Mesenchymal stem cell (in vitro differentiated cells and primary cell): ENCODE measurements around the gene RPS4Y2.

Source experiments
- DNase-seq: peaks from one replicate; pipeline ENCODE4 v3.0.0-alpha.2; 2013
- H2AFZ ChIP-seq: one replicate; pipeline ENCODE4 v1.6.1; 2013; ENCODE audit warnings: low read depth, mild to moderate bottlenecking, control low read depth, inconsistent platforms, low read length, moderate library complexity
- H2AK5ac ChIP-seq: 2 replicates; pipeline ENCODE4 v1.6.1; 2013; ENCODE audit warnings: low read length, moderate library complexity, mild to moderate bottlenecking, inconsistent platforms; ENCODE audit not compliant: severe bottlenecking
- H2BK120ac ChIP-seq: one replicate; pipeline ENCODE4 v1.6.1; 2013; ENCODE audit warnings: low read depth, mild to moderate bottlenecking, inconsistent platforms, low read length, moderate library complexity
- H2BK12ac ChIP-seq, 2 experiments: one replicate each; pipeline ENCODE4 v1.6.1; 2013; ENCODE audit warnings: inconsistent platforms in 2 of 2, low read length in 2 of 2, mild to moderate bottlenecking in 2 of 2, moderate library complexity in 2 of 2, control low read depth in 1 of 2
- H2BK15ac ChIP-seq: one replicate; pipeline ENCODE4 v1.6.1; 2013; ENCODE audit warnings: mild to moderate bottlenecking, low read depth, inconsistent platforms; ENCODE audit not compliant: poor library complexity, severe bottlenecking
- H2BK5ac ChIP-seq: 2 replicates; pipeline ENCODE4 v1.6.1; 2013; ENCODE audit warnings: low read depth, mild to moderate bottlenecking, low read length, control low read depth, inconsistent platforms; ENCODE audit not compliant: poor library complexity, severe bottlenecking
- H3K14ac ChIP-seq, 2 experiments: one replicate each; pipeline ENCODE4 v1.6.1; 2013; ENCODE audit warnings: inconsistent platforms in 2 of 2, low read length in 2 of 2, control low read depth in 1 of 2, mild to moderate bottlenecking in 1 of 2, moderate library complexity in 1 of 2
- H3K18ac ChIP-seq, 2 experiments: one replicate each; pipeline ENCODE4 v1.6.1; 2013; ENCODE audit warnings: inconsistent platforms in 2 of 2, low read length in 2 of 2, control low read depth in 1 of 2, low read depth in 1 of 2, mild to moderate bottlenecking in 1 of 2
- H3K23ac ChIP-seq, 2 experiments: one replicate each; pipeline ENCODE4 v1.6.1; 2013; ENCODE audit warnings: inconsistent platforms in 2 of 2, low read length in 2 of 2, mild to moderate bottlenecking in 2 of 2, moderate library complexity in 2 of 2, control low read depth in 1 of 2
- H3K27ac ChIP-seq: 2 replicates; pipeline ENCODE4 v1.5.1; 2013; ENCODE audit warnings: mild to moderate bottlenecking, moderate library complexity, low read length, control low read depth, inconsistent platforms; ENCODE audit not compliant: poor library complexity, severe bottlenecking
- H3K27me3 ChIP-seq, 2 experiments: 2 replicates each; pipeline versions ENCODE4 v1.6.1 to v1.7.0; 2013; ENCODE audit warnings: low read length in 2 of 2, mild to moderate bottlenecking in 2 of 2, moderate library complexity in 2 of 2, control low read depth in 1 of 2, inconsistent platforms in 1 of 2; ENCODE audit not compliant: control insufficient read depth in 1 of 2, insufficient read depth in 1 of 2
- H3K36me3 ChIP-seq, 2 experiments: 2 replicates each; pipeline versions ENCODE4 v1.6.1 to v1.7.0; 2013; ENCODE audit warnings: low read length in 2 of 2, control low read depth in 1 of 2, inconsistent platforms in 1 of 2, low read depth in 1 of 2, mild to moderate bottlenecking in 1 of 2; ENCODE audit not compliant: insufficient read depth in 2 of 2, control insufficient read depth in 1 of 2
- H3K4ac ChIP-seq, 2 experiments: one replicate each; pipeline ENCODE4 v1.6.1; 2013; ENCODE audit warnings: inconsistent platforms in 2 of 2, low read length in 2 of 2, mild to moderate bottlenecking in 2 of 2, moderate library complexity in 2 of 2, control low read depth in 1 of 2, low read depth in 1 of 2
- H3K4me1 ChIP-seq: 2 replicates; pipeline ENCODE4 v1.6.1; 2013; ENCODE audit warnings: low read depth, low read length, control low read depth; ENCODE audit not compliant: control insufficient read depth, insufficient read depth
- H3K4me2 ChIP-seq: 2 replicates; pipeline ENCODE4 v1.6.1; 2013; ENCODE audit warnings: low read length, mild to moderate bottlenecking, inconsistent platforms; ENCODE audit not compliant: poor library complexity, severe bottlenecking
- H3K4me3 ChIP-seq, 2 experiments: 2 replicates each; pipeline versions ENCODE4 v1.5.1 to v1.7.0; 2013; ENCODE audit warnings: low read length in 2 of 2, mild to moderate bottlenecking in 2 of 2, control low read depth in 1 of 2, low read depth in 1 of 2; ENCODE audit not compliant: insufficient read depth in 1 of 2
- H3K79me1 ChIP-seq: replicated peaks from 2 replicates; pipeline ENCODE4 v1.6.1; 2013; ENCODE audit warnings: mild to moderate bottlenecking, control low read depth, low read length, inconsistent platforms; ENCODE audit not compliant: poor library complexity, severe bottlenecking
- H3K9ac ChIP-seq: 2 replicates; pipeline ENCODE4 v1.7.0; 2013; ENCODE audit warnings: mild to moderate bottlenecking, low read length, moderate library complexity
- H3K9me3 ChIP-seq: 2 replicates; pipeline ENCODE4 v1.7.0; 2013; ENCODE audit warnings: mild to moderate bottlenecking, low read length; ENCODE audit not compliant: control insufficient read depth
- H4K8ac ChIP-seq: one replicate; pipeline ENCODE4 v1.6.1; 2013; ENCODE audit warnings: inconsistent platforms, mild to moderate bottlenecking, low read length, moderate library complexity
- H4K91ac ChIP-seq: one replicate; pipeline ENCODE4 v1.6.1; 2013; ENCODE audit warnings: mild to moderate bottlenecking, low read length, inconsistent platforms
- WGBS: methylation state at CpG from one replicate; pipeline ENCODE4 v1.1.7; 2013; ENCODE audit warnings: mixed read lengths; 5-methylcytosine and 5-hydroxymethylcytosine counted together

Gene RPS4Y2

DNA sequence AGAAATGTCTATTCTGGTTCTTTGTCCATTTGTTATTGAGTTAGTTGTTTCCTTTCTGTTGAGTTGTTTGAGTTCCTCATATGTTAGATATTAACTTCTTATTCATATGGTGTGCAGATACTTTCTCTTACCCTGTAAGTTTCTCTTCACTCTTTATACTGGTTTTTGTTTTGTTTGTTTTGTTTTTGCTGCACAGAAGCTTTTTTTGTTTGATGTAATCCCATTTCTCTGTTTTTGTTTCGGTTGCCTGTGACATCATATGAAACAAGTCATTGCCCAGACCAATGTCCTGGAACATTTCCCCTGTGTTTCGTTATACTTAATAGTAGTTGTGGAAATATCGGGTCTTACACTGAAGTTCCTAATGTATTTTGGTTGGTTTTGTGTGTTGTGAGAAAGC lies 31.2 kb downstream of the RPS4Y2 start:
- H3K4me1 ChIP-seq, result no peaks in the 10 kb centered on the region
- H2BK5ac ChIP-seq, result no peak overlapping the region
- H3K23ac ChIP-seq, result no peak overlapping the region
- no peak overlapping the region for H2AFZ ChIP-seq
- no peak overlapping the region for H2AK5ac ChIP-seq
- H2BK15ac ChIP-seq, result no peak overlapping the region
- H3K4me3 ChIP-seq, result no peak overlapping the region
- no peak for DNase-seq
- H3K79me1 ChIP-seq, result no peaks in the 10 kb centered on the region
- no peak overlapping the region for H3K9ac ChIP-seq
- no peak overlapping the region for H2BK120ac ChIP-seq
- no peak overlapping the region for H3K14ac ChIP-seq
- WGBS, result 80% methylated on average over 1 of the region's 3 CpGs
- no peak overlapping the region for H3K18ac ChIP-seq
- no peak overlapping the region for H4K91ac ChIP-seq
- H3K4me2 ChIP-seq, result no peak overlapping the region
- H3K27ac ChIP-seq, result no peak overlapping the region
- no peak overlapping the region for H3K4ac ChIP-seq
- H3K27me3 ChIP-seq, result no peaks in the 10 kb centered on the region
- no peak overlapping the region for H2BK12ac ChIP-seq
- no peaks in the 10 kb centered on the region for H3K9me3 ChIP-seq
- no peak overlapping the region for H4K8ac ChIP-seq
- no peaks in the 10 kb centered on the region for H3K36me3 ChIP-seq

GRCh38 chrY:20798351-20799049 lies 42.6 kb downstream of the RPS4Y2 start:
- no peaks in the 10 kb centered on the region for H3K36me3 ChIP-seq
- no peak overlapping the region for H2BK12ac ChIP-seq
- no peak overlapping the region for H2BK120ac ChIP-seq
- no peaks in the 10 kb centered on the region for H3K9me3 ChIP-seq
- DNase-seq, result no peak
- no peak overlapping the region for H3K9ac ChIP-seq
- H3K14ac ChIP-seq, result no peak overlapping the region
- H2BK5ac ChIP-seq, result no peak overlapping the region
- H2AK5ac ChIP-seq, result no peak overlapping the region
- no peak overlapping the region for H2AFZ ChIP-seq
- no peak overlapping the region for H3K18ac ChIP-seq
- H4K8ac ChIP-seq, result no peak overlapping the region
- no peaks in the 10 kb centered on the region for H3K4me1 ChIP-seq
- no peak overlapping the region for H4K91ac ChIP-seq
- 85% methylated on average over 22 of the region's 22 CpGs for whole genome bisulfite sequencing
- no peak overlapping the region for H2BK15ac ChIP-seq
- no peak overlapping the region for H3K4ac ChIP-seq
- no peak overlapping the region for H3K4me2 ChIP-seq
- no peaks in the 10 kb centered on the region for H3K27me3 ChIP-seq
- H3K79me1 ChIP-seq, result no peaks in the 10 kb centered on the region
- no peak overlapping the region for H3K4me3 ChIP-seq
- no peak overlapping the region for H3K27ac ChIP-seq
- H3K23ac ChIP-seq, result no peak overlapping the region

DNA sequence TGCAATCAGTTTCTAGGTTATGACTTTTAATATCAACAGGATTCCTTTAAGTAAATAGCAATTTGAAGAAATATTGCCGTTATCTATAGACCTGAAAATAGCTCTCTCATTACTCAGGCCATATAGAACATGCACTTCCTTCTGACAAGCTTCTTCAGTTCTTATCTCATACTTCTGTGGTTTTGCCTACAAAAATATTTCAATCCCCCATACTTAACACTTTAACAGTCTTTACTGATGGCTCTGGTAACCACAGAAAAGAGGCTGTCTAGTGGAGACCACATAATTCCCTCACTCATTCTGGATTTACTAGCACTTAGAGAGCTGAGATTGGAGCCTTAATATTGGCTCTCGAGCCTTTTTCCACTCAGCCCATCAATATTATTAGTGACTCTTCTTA lies 46.8 kb downstream of the RPS4Y2 start:
- Histone ChIP-seq H3K18ac (no peak overlapping the region), H3K27ac (no peak overlapping the region), H3K4me3 (no peak overlapping the region), H2BK15ac (no peak overlapping the region), H2AK5ac (no peak overlapping the region), H3K36me3 (no peaks in the 10 kb centered on the region), H3K4ac (no peak overlapping the region), H3K9ac (no peak overlapping the region), H3K27me3 (no peaks in the 10 kb centered on the region), H2BK12ac (no peak overlapping the region), H2BK5ac (no peak overlapping the region), H3K4me2 (no peak overlapping the region), H4K91ac (no peak overlapping the region), H3K9me3 (no peaks in the 10 kb centered on the region), H3K23ac (no peak overlapping the region), H2BK120ac (no peak overlapping the region), H3K79me1 (no peaks in the 10 kb centered on the region), H3K14ac (no peak overlapping the region), H2AFZ (no peak overlapping the region), H4K8ac (no peak overlapping the region), H3K4me1 (no peaks in the 10 kb centered on the region)
- no peak for DNase-seq
- 23% methylated on average over 2 of the region's 2 CpGs for WGBS

- H3K79me1 ChIP-seq, result no peaks in the 10 kb centered on the region
- 74% methylated on average over 3 of the region's 3 CpGs for WGBS
These were observed 50.3 kb downstream of the RPS4Y2 start for GRCh38 chrY:20806243-20806642.

More at GRCh38 chrY:20806243-20806642, 50.3 kb downstream of the RPS4Y2 start:
- H4K91ac ChIP-seq, result no peak overlapping the region
- H3K4ac ChIP-seq, result no peak overlapping the region
- no peak for DNase-seq
- no peaks in the 10 kb centered on the region for H3K4me1 ChIP-seq
- no peaks in the 10 kb centered on the region for H3K36me3 ChIP-seq
- H3K18ac ChIP-seq, result no peak overlapping the region
- no peak overlapping the region for H3K14ac ChIP-seq
- no peaks in the 10 kb centered on the region for H3K27me3 ChIP-seq
- H3K9me3 ChIP-seq, result no peaks in the 10 kb centered on the region
- H2AFZ ChIP-seq, result no peak overlapping the region
- no peak overlapping the region for H3K9ac ChIP-seq
- no peak overlapping the region for H3K27ac ChIP-seq
- no peak overlapping the region for H2BK5ac ChIP-seq
- H3K23ac ChIP-seq, result no peak overlapping the region
- H2BK120ac ChIP-seq, result no peak overlapping the region
- H2BK15ac ChIP-seq, result no peak overlapping the region
- no peak overlapping the region for H2AK5ac ChIP-seq
- H2BK12ac ChIP-seq, result no peak overlapping the region
- no peak overlapping the region for H3K4me2 ChIP-seq
- H4K8ac ChIP-seq, result no peak overlapping the region
- no peak overlapping the region for H3K4me3 ChIP-seq
